Gastroesophageal sphincter (tissue), 4 donors: ENCODE results near the gene ERC1. TPM values are rescaled to one million over a fixed set of nuclear protein-coding genes. Genes with fewer than 3 reads are reported as not detected.

ENCODE experiments used
- ATAC-seq: fragments of 150-250 bp; one replicate; pipeline ENCODE4 v1.9.1; 2016; ENCODE audit warnings: mild to moderate bottlenecking, moderate library complexity
- H3K27ac ChIP-seq, 4 donors: fragments of 200-600 bp; sonication (generic) in 3 of 4; 1 replicate in 3 of 4; 2 replicates in 1 of 4; pipeline ENCODE4 v1.5.1; 2016 to 2019
- H3K27me3 ChIP-seq: fragments of 200-600 bp; sonication (generic); one replicate; pipeline ENCODE4 v1.5.1; 2019
- H3K36me3 ChIP-seq, 2 donors: fragments of 200-600 bp; sonication (generic); one replicate each; pipeline ENCODE4 v1.5.1; 2019; ENCODE audit warnings: control low read depth in 1 of 2
- H3K4me1 ChIP-seq, 3 donors: fragments of 200-600 bp; sonication (generic); 1 replicate in 2 of 3; 2 replicates in 1 of 3; pipeline ENCODE4 v1.5.1; 2016 to 2019; ENCODE audit warnings: control low read depth in 2 of 3
- H3K4me3 ChIP-seq, 2 donors: fragments of 200-600 bp; sonication (generic); one replicate each; pipeline ENCODE4 v1.5.1; 2019; ENCODE audit warnings: mild to moderate bottlenecking in 1 of 2, moderate library complexity in 1 of 2
- H3K9me3 ChIP-seq, 3 donors: fragments of 200-600 bp; sonication (generic); one replicate each; pipeline ENCODE4 v1.5.1; 2017 to 2019; ENCODE audit warnings: control low read depth in 2 of 3
- EP300 ChIP-seq: sonication (generic); formaldehyde crosslinking; IDR thresholded peaks from one replicate; pipeline ENCODE4 v1.6.1; 2017; ENCODE audit warnings: antibody characterized with exemption, mild to moderate bottlenecking
- POLR2A ChIP-seq, 2 donors: fragments of 450-650 bp; IDR thresholded peaks; one replicate each; pipeline ENCODE4 v1.6.1; 2017; ENCODE audit warnings: antibody characterized with exemption in 2 of 2, mild to moderate bottlenecking in 2 of 2, moderate library complexity in 1 of 2
- POLR2AphosphoS5 ChIP-seq: sonication (generic); formaldehyde crosslinking; IDR thresholded peaks from one replicate; pipeline ENCODE4 v1.6.1; 2017; ENCODE audit warnings: antibody characterized with exemption
- WGBS, 2 donors: methylation state at CpG; one replicate each; pipeline ENCODE4 v1.1.5; 2018; ENCODE audit warnings: low coverage in 1 of 2; 5-methylcytosine and 5-hydroxymethylcytosine counted together
- total RNA-seq, 4 donors: library from RNA; depleted of rRNA; stranded (reverse); fragments of >200 nt; gene quantifications; one replicate each; pipeline ENCODE4 v1.1.0, GENCODE V29; 2016
- TF ChIP-seq, protein P1 (sequence below), 4 experiments: fragments of 200-600 bp in 2 of 4; fragments of 450-650 bp in 2 of 4; sonication (generic) in 1 of 4; IDR thresholded peaks; one replicate each; pipeline ENCODE4 v1.5.1; 2017 to 2019; ENCODE audit warnings: antibody characterized with exemption in 4 of 4, mild to moderate bottlenecking in 2 of 4, moderate library complexity in 2 of 4

Gene ERC1
- total RNA-seq, 4 donors from 2014 or later: 38.3 to 80.2 (median 58.4) TPM

DNA sequence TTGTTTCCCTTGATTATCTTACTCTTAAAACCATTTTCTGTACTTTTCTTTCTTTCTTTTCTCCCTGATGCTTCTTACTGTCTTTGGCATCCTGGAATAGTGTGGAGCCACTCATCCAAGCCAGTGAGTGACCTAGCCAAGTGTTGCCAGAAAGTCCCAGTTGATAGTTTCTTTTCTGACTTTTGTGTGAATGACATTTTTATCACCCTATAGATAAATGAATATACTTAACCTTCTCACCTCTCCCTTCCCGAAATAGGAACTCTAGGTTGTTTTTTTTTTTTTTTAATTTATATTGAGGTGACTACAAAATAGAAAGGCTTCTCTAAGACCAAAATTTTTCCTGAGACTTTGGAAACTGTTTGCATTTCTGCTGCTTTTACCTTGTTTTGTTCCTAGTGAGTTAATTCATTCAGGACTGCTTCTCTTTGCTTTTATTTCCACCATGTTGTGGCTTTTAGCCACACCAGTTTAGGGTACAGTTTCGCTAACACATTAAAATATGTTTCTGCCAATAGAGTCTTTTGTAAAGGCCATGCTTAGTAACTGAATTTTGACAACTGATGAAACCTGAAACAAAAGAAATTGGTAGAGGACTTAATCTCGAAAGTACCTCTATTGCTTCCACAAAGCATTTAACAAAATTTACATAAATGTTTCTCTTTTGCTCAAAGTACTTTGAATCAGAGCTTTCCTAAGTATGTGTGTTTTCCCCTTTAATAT is 194.6 kb downstream of the ERC1 start:
- Histone ChIP-seq H3K9me3 (no peaks in the 10 kb centered on the region), H3K4me1 (no peaks in the 10 kb centered on the region), H3K27me3 (no peaks in the 10 kb centered on the region), H3K4me3 (no peak overlapping the region), H3K36me3 (peaks cover 0 to 99% of the 10 kb centered on the region in 2 donors), H3K27ac (no peak overlapping the region)
- no peak for TF ChIP-seq POLR2AphosphoS5
- no peak for TF ChIP-seq EP300
- TF ChIP-seq, protein P1, sequence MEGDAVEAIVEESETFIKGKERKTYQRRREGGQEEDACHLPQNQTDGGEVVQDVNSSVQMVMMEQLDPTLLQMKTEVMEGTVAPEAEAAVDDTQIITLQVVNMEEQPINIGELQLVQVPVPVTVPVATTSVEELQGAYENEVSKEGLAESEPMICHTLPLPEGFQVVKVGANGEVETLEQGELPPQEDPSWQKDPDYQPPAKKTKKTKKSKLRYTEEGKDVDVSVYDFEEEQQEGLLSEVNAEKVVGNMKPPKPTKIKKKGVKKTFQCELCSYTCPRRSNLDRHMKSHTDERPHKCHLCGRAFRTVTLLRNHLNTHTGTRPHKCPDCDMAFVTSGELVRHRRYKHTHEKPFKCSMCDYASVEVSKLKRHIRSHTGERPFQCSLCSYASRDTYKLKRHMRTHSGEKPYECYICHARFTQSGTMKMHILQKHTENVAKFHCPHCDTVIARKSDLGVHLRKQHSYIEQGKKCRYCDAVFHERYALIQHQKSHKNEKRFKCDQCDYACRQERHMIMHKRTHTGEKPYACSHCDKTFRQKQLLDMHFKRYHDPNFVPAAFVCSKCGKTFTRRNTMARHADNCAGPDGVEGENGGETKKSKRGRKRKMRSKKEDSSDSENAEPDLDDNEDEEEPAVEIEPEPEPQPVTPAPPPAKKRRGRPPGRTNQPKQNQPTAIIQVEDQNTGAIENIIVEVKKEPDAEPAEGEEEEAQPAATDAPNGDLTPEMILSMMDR (IDR thresholded peaks at IDR 0.05): no peak
- TF ChIP-seq POLR2A (IDR thresholded peaks at IDR 0.05): no peak
- no peak for ATAC-seq
- WGBS, 2 donors: 82 to 96% methylated on average over 3 of the region's 3 CpGs

DNA sequence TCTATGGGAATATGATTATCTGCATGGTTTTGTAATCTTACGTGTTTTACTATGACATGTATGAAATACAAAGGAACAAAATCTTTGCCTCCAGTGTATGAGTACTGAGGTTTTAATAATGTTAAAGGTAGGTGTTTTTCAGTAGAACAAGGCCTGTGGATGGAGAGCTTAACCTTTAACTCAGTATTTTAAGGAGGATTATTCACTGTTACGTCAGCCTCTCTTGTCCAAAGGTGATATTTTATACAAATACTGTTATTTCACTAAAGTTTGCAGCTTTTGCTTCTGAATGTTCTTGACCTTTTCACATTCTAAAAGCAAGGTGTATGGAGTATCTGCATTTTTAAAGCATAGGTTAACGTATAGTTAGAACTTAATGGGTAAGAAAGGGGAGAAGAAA is 195.3 kb downstream of the ERC1 start:
- ATAC-seq: no peak
- H3K27me3 ChIP-seq: no peaks in the 10 kb centered on the region
- WGBS, 2 donors: 88 to 95% methylated on average over 3 of the region's 3 CpGs
- H3K27ac ChIP-seq: no peak overlapping the region
- H3K4me1 ChIP-seq: peaks cover 0 to under 1% (median 0%) of the 10 kb centered on the region in 3 donors
- TF ChIP-seq, protein P1 (IDR thresholded peaks at IDR 0.05): no peak
- no peak for TF ChIP-seq EP300
- TF ChIP-seq POLR2AphosphoS5: no peak
- no peak for TF ChIP-seq POLR2A (IDR thresholded peaks at IDR 0.05)
- no peaks in the 10 kb centered on the region for H3K9me3 ChIP-seq
- peaks cover 0 to 97% of the 10 kb centered on the region in 2 donors for H3K36me3 ChIP-seq
- no peak overlapping the region for H3K4me3 ChIP-seq

DNA sequence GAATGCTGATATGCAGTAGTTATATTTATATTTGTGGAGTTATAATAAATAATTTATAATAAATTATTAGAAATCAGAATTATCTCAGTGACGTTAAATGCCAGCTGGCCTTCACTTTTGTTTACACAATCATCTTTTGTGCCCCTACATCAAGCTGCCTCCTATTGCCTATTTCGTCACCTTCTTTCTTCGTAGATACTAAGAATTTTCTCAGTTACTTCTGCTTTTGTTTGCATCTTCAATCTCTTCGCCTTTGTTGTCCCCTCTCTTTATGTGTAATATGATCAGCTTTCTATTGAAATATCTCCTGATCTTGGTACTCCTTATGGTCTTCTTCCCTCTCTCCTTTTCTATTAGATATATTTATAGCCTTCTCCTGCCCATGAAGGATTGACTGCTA is 197.0 kb downstream of the ERC1 start:
- Histone ChIP-seq H3K4me3 (no peak overlapping the region), H3K4me1 (peaks cover 0 to 16% (median 0%) of the 10 kb centered on the region in 3 donors), H3K27ac (no peak overlapping the region), H3K9me3 (no peaks in the 10 kb centered on the region), H3K27me3 (no peaks in the 10 kb centered on the region), H3K36me3 (peaks cover 0 to 83% of the 10 kb centered on the region in 2 donors)
- TF ChIP-seq EP300 (no peak), POLR2AphosphoS5 (no peak), POLR2A (IDR thresholded peaks at IDR 0.05) (no peak)
- TF ChIP-seq, protein P1 (IDR thresholded peaks at IDR 0.05): no peak
- 87 to 93% methylated on average over 4 of the region's 4 CpGs for WGBS, 2 donors
- no peak for ATAC-seq

DNA sequence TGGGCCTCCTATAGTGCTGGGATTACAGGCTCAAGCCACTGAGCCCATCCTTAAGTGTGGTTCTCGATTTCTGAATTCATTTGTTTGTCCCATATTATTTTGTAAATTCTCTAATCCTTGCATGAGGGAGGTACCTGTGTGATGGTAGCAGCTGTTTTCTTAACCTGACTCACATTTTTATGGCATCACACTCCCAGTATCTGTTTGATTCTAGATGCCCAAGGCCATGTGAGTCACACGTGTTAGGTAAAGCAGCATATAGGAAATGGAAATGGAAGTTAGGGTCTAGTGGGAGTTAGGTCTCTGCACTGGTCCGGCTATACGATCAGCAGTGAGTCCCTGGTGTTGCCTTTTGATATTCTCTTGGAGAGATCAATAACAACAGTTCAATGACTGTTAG is 198.1 kb downstream of the ERC1 start:
- no peak for TF ChIP-seq POLR2AphosphoS5
- TF ChIP-seq EP300: no peak
- TF ChIP-seq, protein P1 (IDR thresholded peaks at IDR 0.05): no peak
- Histone ChIP-seq H3K4me3 (no peak overlapping the region), H3K36me3 (peaks cover 0 to 71% of the 10 kb centered on the region in 2 donors), H3K4me1 (peaks cover 0 to 16% (median 0%) of the 10 kb centered on the region in 3 donors), H3K27ac (no peak overlapping the region), H3K9me3 (no peaks in the 10 kb centered on the region), H3K27me3 (no peaks in the 10 kb centered on the region)
- 86 to 97% methylated on average over 4 of the region's 4 CpGs for WGBS, 2 donors
- no peak for ATAC-seq

DNA sequence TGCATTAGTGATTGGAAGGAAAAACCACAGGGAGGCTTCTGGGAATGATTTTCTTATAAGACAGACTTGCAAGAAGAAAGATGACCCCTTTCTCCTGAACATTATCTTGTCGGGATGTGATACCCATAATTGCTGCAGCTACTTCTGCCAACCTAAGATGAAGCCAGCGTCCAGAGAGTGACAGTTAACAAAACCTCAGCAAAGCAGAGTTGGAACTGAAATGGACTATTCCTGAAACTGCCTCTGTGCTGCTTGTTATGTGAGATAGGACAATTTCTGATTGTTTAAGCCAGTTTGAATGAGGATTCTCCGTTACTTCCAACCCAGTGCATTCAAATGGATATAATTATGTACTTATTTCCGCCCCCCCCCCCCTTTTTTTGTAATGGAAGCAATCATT is 204.5 kb downstream of the ERC1 start:
- Histone ChIP-seq H3K36me3 (peaks cover 0 to 21% of the 10 kb centered on the region in 2 donors), H3K27me3 (no peaks in the 10 kb centered on the region), H3K4me1 (peaks cover 0 to 21% (median 0%) of the 10 kb centered on the region in 3 donors), H3K9me3 (no peaks in the 10 kb centered on the region), H3K4me3 (no peak overlapping the region), H3K27ac (no peak overlapping the region)
- no peak for TF ChIP-seq EP300
- ATAC-seq: no peak
- WGBS, 2 donors: 79 to 80% methylated on average over 3 to 4 of the region's 4 CpGs
